Panc1 (cell line): Measurements from ENCODE around the gene DDIAS. TPM values are rescaled to one million over a fixed set of nuclear protein-coding genes. Genes with fewer than 3 reads are reported as not detected.
"Not testable (repeated sequence)": the region's sequence is repeated elsewhere in the genome, so short reads cannot be mapped to it uniquely, and the experiment has no call there.

Source experiments
- ATAC-seq: fragments of 200-7000 bp; cut with Tn5 transposase; 2 replicates; pipeline ENCODE4 v1.9.1; 2020; ENCODE audit warnings: mild to moderate bottlenecking, moderate library complexity
- BruUV-seq: library from RNA; stranded (reverse); fragments of 400-500 nt; replicated peaks from 2 replicates; lab custom pipeline; 2021; lab: Mats Ljungman, UMichigan
- CTCF ChIA-PET: fragments of 300-600 bp; sonication (Branson Sonifier 250); formaldehyde crosslinking; loops from one replicate; lab custom pipeline; 2022; ENCODE audit warnings: antibody characterized with exemption; lab: Charles Lee
- POLR2A ChIA-PET: fragments of 300-600 bp; sonication (Branson Sonifier 250); formaldehyde crosslinking; loops from one replicate; lab custom pipeline; 2022; ENCODE audit warnings: antibody characterized with exemption; lab: Charles Lee
- DNase-seq: peaks from one replicate; pipeline ENCODE4 v3.0.0-alpha.2; 2010; ENCODE audit warnings: low read depth, low spot score
- H3K27ac ChIP-seq: 2 replicates; pipeline ENCODE4 v1.5.1; 2011; ENCODE audit warnings: mild to moderate bottlenecking, low read length, inconsistent platforms
- H3K27me3 ChIP-seq: fragments of 200-500 bp; sonication (Bioruptor generic); 2 replicates; pipeline ENCODE4 v1.6.0; 2014; ENCODE audit warnings: low read length, inconsistent platforms; ENCODE audit not compliant: control insufficient read depth, insufficient read depth
- H3K36me3 ChIP-seq: fragments of 200-500 bp; sonication (Bioruptor generic); 2 replicates; pipeline ENCODE4 v1.5.1; 2014; ENCODE audit warnings: inconsistent platforms, mild to moderate bottlenecking, low read length, moderate library complexity; ENCODE audit not compliant: control insufficient read depth, insufficient read depth
- H3K4me1 ChIP-seq: 2 replicates; pipeline ENCODE4 v1.5.1; 2011; ENCODE audit warnings: inconsistent platforms, mild to moderate bottlenecking, low read length, moderate library complexity; ENCODE audit not compliant: control insufficient read depth, insufficient read depth
- H3K4me3 ChIP-seq, 2 experiments: 2 replicates each; pipeline ENCODE4 v1.5.1; 2011 to 2012; ENCODE audit warnings: low read depth in 2 of 2, low read length in 2 of 2, mild to moderate bottlenecking in 2 of 2, inconsistent platforms in 1 of 2, moderate library complexity in 1 of 2
- H3K9me3 ChIP-seq: fragments of 200-500 bp; sonication (Bioruptor generic); 2 replicates; pipeline ENCODE4 v1.5.1; 2014; ENCODE audit warnings: low read depth, mild to moderate bottlenecking, inconsistent platforms, low read length, moderate library complexity; ENCODE audit not compliant: control insufficient read depth, insufficient read depth
- POLR2AphosphoS5 ChIP-seq: IDR thresholded peaks from 2 replicates; pipeline ENCODE4 v1.6.1; 2012; ENCODE audit warnings: mild to moderate bottlenecking, low read depth, low read length, moderate library complexity
- SIN3A ChIP-seq: IDR thresholded peaks from 2 replicates; pipeline ENCODE4 v1.6.1; 2012; ENCODE audit warnings: low read depth, mild to moderate bottlenecking, low read length, moderate library complexity, borderline replicate concordance; ENCODE audit not compliant: insufficient read depth
- TCF7L2 ChIP-seq: IDR thresholded peaks from 2 replicates; pipeline ENCODE4 v1.6.1; 2011; ENCODE audit warnings: mild to moderate bottlenecking, low read depth, low read length, inconsistent platforms
- in situ Hi-C: cut with HindIII; loops from 2 replicates; pipeline ENCODE4 v1.10.0; 2016; ENCODE audit warnings: low sequenced_read_pairs, low pct_unique_long_range_greater_than_20kb
- intact Hi-C: fragments of 100-400 bp; cut with micrococcal nuclease; formaldehyde crosslinking; loops from one replicate; pipeline ENCODE4 v1.10.0; 2022; ENCODE audit not compliant: unreplicated experiment
- total RNA-seq: library from RNA; stranded (reverse); gene quantifications from one replicate; pipeline ENCODE4 v1.2.1, GENCODE V29; 2021; ENCODE audit not compliant: unreplicated experiment
- TF ChIP-seq, protein P1 (sequence below), 2 experiments: IDR thresholded peaks; 2 replicates each; pipeline ENCODE4 v1.6.1; 2011 to 2012; ENCODE audit warnings: low read depth in 2 of 2, control low read depth in 1 of 2, low read length in 1 of 2, mild to moderate bottlenecking in 1 of 2, moderate library complexity in 1 of 2; ENCODE audit not compliant: insufficient read depth in 1 of 2
- TF ChIP-seq, protein P2 (sequence below): fragments of 450-650 bp; IDR thresholded peaks from 2 replicates; pipeline ENCODE4 v1.5.1; 2017; ENCODE audit warnings: mild to moderate bottlenecking

DDIAS gene
- total RNA-seq, 1 experiment from 2014 or later: 22.9 TPM

DNA sequence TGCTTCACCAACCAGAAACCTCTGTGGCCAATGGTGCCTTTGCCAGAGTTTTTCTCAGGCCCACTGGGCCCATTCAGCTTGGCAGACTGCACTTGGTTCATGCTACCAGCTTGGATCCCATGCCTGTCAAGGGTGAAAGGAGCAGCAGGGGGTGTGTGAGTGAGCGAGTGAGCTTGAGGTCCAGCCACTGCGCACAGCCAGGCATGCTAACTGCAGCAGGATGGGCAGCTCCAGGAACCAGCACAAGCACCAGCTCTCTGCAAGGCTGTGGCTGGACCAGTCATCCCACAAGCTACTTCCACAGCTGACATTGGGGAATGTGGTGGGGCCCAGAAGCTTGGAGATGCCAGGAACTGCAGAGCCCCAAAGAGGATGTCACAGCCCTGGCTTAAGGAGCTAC is 40.8 kb downstream of the DDIAS start:
- in situ Hi-C loops (no loop called here), intact Hi-C loops (no loop called here)
- Histone ChIP-seq H3K36me3 (no peaks in the 10 kb centered on the region), H3K27ac (no peak overlapping the region), H3K4me3 (no peak overlapping the region), H3K27me3 (no peaks in the 10 kb centered on the region), H3K9me3 (no peaks in the 10 kb centered on the region), H3K4me1 (no peaks in the 10 kb centered on the region)
- DNase-seq (no peak), ATAC-seq (no peak; the same call in 1 of the 2 replicates)
- BruUV-seq: no TSS peak
- ChIA-PET CTCF (no interaction called here), POLR2A (interaction anchor here (0.7 kb wide), 1 partner anchor 17 kb away, joined by 3 read pairs; no protein-coding TSS in a partner anchor)
- TF ChIP-seq, protein P1, sequence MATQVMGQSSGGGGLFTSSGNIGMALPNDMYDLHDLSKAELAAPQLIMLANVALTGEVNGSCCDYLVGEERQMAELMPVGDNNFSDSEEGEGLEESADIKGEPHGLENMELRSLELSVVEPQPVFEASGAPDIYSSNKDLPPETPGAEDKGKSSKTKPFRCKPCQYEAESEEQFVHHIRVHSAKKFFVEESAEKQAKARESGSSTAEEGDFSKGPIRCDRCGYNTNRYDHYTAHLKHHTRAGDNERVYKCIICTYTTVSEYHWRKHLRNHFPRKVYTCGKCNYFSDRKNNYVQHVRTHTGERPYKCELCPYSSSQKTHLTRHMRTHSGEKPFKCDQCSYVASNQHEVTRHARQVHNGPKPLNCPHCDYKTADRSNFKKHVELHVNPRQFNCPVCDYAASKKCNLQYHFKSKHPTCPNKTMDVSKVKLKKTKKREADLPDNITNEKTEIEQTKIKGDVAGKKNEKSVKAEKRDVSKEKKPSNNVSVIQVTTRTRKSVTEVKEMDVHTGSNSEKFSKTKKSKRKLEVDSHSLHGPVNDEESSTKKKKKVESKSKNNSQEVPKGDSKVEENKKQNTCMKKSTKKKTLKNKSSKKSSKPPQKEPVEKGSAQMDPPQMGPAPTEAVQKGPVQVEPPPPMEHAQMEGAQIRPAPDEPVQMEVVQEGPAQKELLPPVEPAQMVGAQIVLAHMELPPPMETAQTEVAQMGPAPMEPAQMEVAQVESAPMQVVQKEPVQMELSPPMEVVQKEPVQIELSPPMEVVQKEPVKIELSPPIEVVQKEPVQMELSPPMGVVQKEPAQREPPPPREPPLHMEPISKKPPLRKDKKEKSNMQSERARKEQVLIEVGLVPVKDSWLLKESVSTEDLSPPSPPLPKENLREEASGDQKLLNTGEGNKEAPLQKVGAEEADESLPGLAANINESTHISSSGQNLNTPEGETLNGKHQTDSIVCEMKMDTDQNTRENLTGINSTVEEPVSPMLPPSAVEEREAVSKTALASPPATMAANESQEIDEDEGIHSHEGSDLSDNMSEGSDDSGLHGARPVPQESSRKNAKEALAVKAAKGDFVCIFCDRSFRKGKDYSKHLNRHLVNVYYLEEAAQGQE (IDR thresholded peaks at IDR 0.05; ENCODE audit: insufficient read depth in 1 of 2, low read depth in 2 of 2, low read length in 1 of 2): no peak
- no peak for TF ChIP-seq SIN3A
- TF ChIP-seq, protein P2, sequence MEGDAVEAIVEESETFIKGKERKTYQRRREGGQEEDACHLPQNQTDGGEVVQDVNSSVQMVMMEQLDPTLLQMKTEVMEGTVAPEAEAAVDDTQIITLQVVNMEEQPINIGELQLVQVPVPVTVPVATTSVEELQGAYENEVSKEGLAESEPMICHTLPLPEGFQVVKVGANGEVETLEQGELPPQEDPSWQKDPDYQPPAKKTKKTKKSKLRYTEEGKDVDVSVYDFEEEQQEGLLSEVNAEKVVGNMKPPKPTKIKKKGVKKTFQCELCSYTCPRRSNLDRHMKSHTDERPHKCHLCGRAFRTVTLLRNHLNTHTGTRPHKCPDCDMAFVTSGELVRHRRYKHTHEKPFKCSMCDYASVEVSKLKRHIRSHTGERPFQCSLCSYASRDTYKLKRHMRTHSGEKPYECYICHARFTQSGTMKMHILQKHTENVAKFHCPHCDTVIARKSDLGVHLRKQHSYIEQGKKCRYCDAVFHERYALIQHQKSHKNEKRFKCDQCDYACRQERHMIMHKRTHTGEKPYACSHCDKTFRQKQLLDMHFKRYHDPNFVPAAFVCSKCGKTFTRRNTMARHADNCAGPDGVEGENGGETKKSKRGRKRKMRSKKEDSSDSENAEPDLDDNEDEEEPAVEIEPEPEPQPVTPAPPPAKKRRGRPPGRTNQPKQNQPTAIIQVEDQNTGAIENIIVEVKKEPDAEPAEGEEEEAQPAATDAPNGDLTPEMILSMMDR: no peak
- TF ChIP-seq TCF7L2: no peak
- TF ChIP-seq POLR2AphosphoS5: no peak

DNA sequence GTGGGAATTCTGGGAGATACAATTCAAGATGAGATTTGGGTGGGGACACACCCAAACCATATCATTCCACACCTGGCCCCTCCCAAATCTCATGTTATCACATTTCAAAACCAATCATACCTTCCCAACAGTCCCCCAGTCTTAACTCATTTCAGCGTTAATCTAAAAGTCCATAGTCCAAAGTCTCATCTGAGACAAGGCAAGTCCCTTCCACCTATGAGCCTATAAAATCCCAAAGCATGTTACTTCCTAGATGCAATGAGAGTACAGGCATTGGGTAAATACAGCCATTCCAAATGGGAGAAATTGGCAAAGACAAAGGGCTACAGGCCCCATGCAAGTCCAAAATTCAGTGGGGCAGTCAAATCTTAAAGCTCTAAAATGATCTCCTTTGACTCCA is 41.9 kb downstream of the DDIAS start:
- H3K9me3 ChIP-seq, intact Hi-C loops, H3K36me3 ChIP-seq, H3K27me3 ChIP-seq, H3K4me1 ChIP-seq, DNase-seq, POLR2A ChIA-PET, ATAC-seq, in situ Hi-C loops, BruUV-seq, H3K4me3 ChIP-seq, CTCF ChIA-PET, H3K27ac ChIP-seq: not testable (repeated sequence)

DNA sequence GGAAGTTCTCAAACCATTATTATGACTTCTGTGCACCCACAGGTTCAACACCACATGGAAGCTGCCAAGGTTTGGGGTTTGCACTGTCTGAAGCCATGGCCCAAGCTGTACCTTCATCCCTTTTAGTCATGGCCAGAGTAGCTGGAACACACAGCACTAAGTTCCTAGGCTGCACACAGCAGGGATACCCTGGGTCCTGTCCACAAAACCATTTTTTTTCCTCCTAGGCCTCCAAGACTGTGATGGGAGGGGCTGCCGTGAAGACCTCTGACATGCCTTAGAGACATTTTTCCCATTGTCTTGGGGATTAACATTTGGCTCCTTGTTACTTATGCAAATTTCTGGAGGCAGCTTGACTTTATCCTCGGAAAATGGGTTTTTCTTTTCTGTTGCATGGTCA is 42.7 kb downstream of the DDIAS start:
- CTCF ChIA-PET: no interaction called here
- peak; percentile 48; the same call in 1 of the 2 replicates for ATAC-seq
- POLR2A ChIA-PET: no interaction called here

More for the DNA sequence above, 42.7 kb downstream of the DDIAS start:
- H3K36me3 ChIP-seq: no peaks in the 10 kb centered on the region
- H3K4me3 ChIP-seq: no peak overlapping the region
- no peaks in the 10 kb centered on the region for H3K9me3 ChIP-seq
- DNase-seq: no peak
- in situ Hi-C loops (no loop called here), intact Hi-C loops (no loop called here)
- BruUV-seq: no TSS peak
- no peaks in the 10 kb centered on the region for H3K27me3 ChIP-seq
- TF ChIP-seq POLR2AphosphoS5 (no peak), SIN3A (no peak), TCF7L2 (no peak)
- TF ChIP-seq, protein P2: no peak
- TF ChIP-seq, protein P1 (IDR thresholded peaks at IDR 0.05; ENCODE audit: insufficient read depth in 1 of 2, low read depth in 2 of 2, low read length in 1 of 2): no peak
- no peak overlapping the region for H3K27ac ChIP-seq
- H3K4me1 ChIP-seq: no peaks in the 10 kb centered on the region
